HT-29 (cell line): Measurements from ENCODE around the gene HSPA1A. TPM values are rescaled to one million over a fixed set of nuclear protein-coding genes. Genes with fewer than 3 reads are reported as not detected.
A peak's percentile ranks its signal among the peaks of the same experiment; 100 is the strongest.

Source experiments
- DNase-seq: peaks from one replicate; pipeline ENCODE4 v3.0.0-alpha.2; 2015; ENCODE audit warnings: low spot score
- total RNA-seq: library from RNA; depleted of rRNA; stranded (reverse); fragments of >200 nt; shearing (Covaris generic); gene quantifications from 2 replicates; pipeline ENCODE4 v1.2.3, GENCODE V29; 2014; rRNA removed

The HSPA1A gene
- total RNA-seq, result 379 and 403 TPM in 2 replicates

DNA sequence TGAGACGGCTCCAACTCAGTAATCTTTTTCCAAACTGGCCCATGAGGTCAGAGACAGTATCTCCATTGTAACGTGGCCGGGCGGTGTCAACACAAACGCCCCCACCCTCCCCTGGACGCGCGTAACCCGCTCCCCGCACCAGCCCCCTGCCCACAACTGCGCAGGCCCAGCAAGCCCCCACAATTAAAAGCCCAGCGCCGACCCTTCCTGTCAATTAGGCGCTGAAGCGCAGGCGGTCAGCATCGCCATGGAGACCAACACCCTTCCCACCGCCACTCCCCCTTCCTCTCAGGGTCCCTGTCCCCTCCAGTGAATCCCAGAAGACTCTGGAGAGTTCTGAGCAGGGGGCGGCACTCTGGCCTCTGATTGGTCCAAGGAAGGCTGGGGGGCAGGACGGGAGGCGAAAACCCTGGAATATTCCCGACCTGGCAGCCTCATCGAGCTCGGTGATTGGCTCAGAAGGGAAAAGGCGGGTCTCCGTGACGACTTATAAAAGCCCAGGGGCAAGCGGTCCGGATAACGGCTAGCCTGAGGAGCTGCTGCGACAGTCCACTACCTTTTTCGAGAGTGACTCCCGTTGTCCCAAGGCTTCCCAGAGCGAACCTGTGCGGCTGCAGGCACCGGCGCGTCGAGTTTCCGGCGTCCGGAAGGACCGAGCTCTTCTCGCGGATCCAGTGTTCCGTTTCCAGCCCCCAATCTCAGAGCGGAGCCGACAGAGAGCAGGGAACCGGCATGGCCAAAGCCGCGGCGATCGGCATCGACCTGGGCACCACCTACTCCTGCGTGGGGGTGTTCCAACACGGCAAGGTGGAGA is at the start of gene HSPA1A, which contains the start of gene HSPA1L:
Gene HSPA1A (plus strand): TSS at position 519 of the 814 bp plus-strand sequence. CDS start 214 bp downstream, at position 733.
Gene HSPA1L (minus strand): TSS at position 259 of the 814 bp plus-strand sequence. CDS start 3,311 bp downstream, outside the sequence.
- DNase-seq, result peak; percentile 92

DNA sequence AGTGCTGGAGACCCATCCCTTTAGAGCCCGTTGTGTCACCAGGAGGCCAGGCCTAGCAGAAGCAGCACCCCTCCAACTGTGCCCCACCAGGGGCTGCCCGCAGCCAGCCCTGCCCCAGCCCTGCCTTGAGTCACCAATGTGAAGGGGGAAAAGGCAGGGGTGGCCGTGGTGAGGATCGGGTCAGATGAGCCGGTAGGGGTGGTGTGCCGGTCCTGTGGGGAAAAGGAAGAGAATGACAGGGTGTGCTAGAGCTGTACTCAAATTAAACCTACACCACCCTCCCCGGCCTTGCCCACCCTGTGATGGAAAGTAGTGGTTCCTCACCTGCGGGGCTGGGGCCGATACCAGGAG is 49.8 kb upstream of the HSPA1A start:
- no peak for DNase-seq

DNA sequence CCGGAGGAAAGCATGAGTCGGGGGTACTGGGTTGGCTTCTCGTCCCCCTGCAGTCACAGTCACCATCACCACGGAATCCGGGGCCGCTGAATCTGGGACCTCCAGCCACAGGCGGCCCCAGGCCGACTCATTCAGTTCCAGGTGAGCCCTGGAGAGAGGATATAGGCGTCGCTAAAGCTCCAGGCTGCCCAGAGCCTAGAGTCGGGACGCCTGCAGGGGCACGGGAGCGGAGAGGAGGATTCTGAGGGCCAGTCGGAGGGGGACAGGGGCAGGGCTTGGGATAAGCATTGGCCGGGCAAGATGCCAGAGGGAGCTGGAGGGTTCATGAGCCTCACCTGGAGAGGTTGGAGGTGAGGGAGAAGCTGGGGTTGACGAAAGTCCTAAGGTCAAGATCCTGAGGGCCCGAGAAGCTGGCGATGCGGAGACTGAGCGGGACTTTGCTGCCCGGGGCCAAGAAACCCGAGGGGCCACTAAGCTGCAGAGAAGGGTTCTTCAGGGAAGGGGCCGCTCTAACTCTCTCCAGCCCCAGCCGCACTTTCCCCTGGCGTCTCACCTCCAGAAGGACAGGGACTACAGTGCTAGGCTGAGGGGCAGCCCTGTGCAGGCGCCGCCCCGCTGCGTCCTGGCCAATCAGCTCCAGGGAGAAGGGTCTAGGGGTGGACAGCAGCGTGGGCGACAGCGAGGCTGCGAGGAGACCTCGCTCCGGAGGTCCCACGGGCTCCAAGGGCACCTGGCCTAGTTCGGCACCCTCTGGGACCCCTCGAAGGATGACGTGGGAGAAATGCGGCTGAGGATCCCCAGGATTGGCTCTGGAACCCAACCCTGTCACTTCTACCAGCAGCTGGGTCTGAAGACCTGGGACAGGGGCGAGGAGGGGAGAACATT is 49.2 kb upstream of the HSPA1A start:
- no peak for DNase-seq

DNA sequence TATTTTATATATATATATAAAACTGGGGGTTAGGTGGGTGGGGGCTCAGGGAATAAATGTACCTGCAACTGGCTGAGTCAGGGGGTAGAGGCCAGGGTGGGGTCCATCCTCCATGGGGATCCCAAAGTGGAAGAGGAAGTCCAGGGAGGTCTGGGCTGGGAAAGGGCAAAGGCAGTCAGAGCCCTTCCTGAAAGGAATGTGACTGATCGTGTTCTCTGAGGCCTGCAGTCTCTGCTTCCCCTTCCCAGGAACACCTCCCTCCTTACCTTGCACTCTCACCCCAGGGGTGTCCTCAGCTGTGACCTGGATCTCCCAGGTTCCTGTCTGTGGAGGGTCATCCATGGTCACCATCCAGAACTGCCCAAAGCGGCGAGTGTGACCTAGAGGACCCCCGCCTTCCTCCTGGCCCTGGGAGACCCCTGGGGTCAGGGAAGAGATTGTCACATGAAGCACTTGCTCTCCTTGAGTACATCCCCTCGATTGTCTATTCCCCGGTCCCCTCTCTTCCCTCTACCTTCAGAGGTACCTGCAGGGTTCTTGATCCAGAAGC is 48.2 kb upstream of the HSPA1A start:
- DNase-seq, result no peak

DNA sequence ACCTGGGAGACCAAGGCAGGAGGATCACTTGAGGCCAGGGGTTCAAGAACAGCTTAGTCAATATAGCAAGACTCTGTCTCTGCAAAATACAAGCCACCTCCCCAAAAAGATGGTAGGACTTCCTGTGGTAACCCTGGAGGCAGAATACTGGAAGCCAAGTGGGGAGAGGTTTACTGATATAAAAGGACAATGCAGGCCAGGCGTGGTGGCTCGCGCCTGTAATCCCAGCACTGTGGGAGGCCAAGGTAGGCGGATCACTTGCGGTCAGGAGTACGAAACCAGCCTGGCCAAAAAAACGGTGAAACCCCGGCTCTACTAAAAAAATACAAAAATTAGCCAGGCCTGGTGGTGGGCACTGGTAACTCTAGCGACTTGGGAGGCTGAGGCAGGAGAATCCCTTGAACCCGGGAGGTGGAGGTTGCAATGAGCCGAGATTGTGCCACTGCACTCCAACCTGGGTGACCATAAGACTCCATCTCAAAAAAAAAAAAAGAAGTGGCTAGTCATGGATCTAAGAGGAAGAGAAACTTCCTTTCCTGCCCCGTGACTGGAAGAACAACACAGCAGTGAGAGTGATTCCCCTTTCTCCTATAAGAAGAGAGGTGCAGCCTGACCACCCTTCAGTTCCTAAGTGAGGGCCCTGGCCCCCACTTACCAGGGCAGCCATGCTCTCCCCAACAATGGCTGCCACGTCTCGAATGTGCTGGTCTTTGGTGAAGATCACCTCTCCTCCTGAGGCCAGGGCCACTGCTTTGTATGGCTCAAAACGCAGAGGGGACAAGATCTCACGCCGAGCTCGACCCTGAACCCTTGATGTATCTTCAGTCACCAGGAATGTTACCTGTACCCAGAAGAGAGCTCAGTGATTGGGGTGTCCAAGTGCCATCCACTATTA is 46.7 kb upstream of the HSPA1A start:
- no peak for DNase-seq

DNA sequence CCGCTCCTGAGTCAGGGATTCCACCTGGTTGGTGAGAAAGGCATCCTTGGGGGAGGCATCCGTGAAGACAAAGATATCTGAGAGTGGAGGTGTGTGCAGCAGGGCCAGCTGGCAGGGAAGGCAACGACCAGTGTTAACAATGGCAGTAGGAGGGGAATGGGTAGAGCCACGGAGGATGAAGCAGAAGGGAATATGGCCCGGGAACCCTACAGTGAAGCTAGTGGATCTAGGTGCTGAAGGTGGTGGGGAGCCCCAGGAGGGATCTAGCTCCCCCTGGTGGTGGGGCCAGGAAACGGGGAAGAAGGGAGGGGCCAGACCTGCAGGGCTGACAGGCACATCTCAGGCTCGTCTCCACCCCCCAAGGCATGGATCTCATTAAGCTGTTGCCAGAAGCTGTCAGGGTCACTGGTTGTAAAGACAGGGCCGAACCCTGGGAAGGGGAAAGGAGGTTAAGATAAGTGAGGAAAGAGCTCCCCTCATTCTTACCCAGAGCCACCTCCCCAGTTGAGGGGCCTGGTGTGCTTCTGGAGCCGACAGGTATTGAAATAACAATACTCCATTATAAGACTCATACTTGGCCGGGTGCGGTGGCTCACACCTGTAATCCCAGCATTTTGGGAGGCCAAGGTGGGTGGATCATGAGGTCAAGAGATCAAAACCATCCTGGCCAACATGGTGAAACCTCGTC is 45.5 kb upstream of the HSPA1A start:
- peak; percentile 86 for DNase-seq

DNA sequence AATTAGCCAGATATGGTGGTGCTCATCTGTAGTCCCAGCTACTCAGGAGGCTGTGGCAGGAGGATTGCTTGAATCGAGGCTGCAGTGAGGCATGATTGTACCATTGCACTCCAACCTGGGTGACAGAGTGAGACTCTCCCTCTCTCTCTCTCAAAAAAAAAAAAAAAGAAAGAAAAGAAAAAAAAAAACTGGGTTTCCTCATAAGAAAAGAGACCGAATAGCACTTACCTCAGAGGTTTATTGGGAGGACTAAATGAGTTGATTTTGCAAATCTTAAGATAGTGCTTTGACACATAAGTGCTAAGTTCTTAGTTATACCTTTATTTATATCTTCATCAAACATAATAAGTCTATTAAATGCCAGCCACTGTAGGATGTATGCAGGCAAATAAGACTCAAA is 44.5 kb upstream of the HSPA1A start:
- DNase-seq, result no peak

DNA sequence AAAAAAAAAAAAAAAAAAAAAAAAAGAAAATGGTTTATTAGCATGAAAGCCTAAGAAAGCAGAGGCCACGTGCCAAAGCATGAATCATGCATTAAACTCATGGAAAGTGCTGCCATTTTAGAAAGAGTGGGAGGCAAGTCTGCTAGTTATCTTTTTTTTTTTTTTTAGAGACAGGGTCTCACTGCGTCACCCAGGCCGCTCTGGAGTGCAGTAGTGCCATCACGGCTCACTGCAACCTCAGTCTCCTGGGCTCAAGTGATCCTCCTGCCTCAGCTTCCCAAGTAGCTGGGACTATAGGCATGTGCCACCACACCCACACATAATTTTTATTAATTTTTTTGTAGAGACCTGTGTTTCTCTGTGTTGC is 43.4 kb upstream of the HSPA1A start:
- no peak for DNase-seq

DNA sequence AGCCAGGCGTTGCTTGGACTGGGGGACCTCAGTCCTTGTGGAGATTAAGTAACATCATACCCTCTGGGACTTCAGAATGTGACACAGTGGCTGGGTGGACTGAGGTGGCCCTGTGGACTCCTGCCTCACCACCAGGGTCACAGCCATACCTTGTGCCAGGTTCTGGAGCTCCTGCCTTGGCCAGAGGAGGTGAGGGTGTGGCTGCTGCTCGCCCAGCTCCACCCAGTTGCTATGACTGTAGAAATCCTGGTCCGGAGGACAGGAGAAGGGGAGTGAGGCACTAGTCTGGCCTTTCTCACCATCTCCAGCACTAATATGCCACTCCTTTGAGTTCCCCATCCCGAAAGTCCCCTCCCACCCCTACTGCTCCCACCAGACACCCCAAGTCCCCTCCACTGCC is 40.2 kb upstream of the HSPA1A start:
- peak; percentile 67 for DNase-seq

DNA sequence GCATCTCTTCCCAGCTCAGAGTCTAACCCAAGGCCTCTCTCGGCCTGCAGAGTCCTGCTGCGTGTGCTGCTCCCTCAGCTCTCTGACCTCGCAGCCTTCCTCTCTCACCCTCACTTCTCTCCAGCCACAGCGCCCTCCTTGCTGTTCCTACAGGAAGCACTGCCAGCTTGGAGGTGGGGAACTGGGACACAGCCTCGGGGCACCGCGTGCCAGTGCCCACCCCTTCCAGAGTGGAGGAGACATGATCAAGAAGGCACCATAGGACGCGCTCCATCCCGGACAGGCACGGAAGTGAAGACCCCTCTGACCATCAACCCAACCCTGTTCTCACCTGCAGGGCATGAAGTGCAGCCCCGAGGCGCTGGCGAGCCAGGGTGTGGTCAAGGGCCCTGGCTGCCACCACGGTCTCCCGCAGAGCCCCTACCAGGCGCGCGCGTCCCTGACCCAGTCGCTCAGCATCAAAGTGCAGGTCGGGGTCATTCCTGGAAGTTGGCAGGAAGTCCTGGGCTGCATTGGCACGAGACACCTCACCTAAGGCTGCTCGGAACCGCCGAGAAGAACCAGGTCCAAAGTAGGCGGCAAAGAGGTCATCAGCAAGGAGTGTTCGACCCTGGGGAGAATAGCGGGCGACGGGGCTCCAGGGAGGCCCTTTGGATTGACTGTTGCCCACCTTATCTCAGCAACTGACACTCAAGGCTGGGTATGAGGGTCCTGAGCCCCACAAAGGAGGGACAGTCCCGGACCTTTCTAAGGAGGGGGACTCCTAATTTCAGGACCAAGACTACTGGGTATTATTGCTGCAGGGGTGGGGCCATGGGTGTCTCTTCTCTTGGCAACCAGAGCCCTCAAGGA is 39.5 kb upstream of the HSPA1A start:
- DNase-seq, result no peak

DNA sequence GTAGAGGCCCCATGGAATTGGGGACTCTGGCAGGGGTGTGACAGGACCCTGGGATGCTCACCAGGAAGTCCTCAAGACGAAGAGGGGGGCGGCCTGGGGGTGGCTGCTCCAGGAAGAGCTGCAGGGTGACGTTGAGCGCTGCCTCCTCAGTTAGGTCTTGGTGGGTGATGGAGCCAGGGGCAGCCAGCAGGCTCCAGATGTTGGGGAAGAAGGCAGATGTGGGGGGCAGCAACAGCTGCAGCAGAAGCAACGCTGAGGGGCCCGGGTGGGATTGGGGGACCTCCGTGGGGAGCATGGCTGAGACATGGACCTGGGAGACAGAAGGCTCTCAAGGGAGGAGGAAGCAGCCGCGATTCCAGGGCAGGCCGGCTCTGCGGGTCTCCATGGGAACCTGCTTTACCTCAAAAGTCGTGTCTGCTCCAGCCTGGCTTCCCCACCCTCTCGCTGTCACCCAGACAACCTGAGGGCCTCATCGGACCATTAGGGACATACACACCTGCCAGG is 38.8 kb upstream of the HSPA1A start:
- DNase-seq, result no peak

DNA sequence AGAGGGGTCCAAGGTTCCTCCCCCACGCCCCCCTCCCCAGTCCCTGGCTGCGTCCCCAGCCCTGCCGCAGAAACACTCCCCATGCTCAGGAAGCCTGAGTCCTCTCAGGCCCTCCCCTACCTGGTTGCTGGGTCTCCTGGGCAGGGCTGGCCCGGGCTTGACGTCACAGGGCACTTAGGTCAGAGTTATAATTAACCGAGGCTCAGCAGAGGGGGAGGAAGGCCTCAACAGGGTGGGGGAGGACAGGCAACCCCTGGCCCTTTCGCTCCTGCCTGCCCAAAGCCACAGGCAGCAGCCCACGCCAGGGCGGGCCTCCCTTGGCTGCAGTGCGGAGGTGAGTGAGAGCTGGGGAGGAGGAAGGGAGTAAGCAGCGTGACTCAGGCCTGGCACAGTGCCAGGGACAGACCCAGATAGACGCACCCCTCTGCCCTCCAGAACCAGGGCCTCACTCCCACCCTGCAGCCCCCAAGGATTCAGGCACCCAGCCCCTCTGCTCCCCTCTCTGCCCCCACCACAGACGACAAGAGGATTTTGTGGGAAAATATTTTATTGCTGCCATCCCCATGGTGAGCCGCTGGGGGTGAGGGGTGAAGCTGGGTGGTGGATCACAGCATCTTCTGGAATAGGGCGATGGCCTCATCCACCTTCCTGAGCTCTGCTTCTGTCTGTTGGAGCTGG is 38.2 kb upstream of the HSPA1A start, which contains the start of gene VWA7:
Gene VWA7 (minus strand): TSS at position 340 of the 678 bp plus-strand sequence. CDS start 549 bp downstream, outside the sequence.
- DNase-seq, result peak; percentile 94

DNA sequence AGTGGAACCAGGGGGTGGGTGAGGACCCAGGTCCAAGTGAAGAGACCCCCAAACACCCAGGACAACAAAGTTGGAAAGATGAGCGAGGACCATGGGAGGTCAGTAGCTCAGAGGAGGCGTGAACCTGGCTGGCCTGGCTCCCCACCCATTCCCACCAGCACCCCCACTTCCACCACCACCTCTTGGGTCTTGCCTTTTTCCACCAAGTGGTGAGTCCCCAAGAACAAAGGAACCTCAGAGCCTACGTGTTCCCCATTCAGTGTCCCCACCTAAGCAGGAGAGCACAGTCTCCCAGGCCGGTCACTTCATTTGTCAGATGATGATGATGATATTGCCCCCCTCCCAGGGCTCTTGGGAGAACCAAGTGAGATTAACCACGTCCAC is 37.7 kb upstream of the HSPA1A start:
- DNase-seq, result no peak

DNA sequence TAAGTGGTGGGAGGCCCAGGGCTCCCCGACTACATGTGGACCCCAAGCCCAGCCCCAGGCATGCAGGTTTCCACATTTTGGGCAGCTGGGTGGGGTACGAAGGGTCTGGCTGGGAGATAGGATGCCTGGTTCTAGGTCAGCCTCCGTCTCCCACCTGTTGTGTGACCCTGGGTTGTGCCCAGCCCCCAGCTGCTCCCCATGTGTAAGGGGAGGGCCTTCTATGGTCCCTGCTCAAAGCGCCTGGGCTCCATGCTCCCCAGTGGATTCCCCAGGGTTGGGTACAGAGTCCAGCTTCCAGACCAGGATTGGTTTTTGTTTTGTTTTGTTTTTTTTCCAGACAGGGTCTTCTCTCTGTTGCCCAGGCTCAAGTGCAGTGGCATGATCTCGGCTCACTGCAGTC is 37.1 kb upstream of the HSPA1A start:
- no peak for DNase-seq

DNA sequence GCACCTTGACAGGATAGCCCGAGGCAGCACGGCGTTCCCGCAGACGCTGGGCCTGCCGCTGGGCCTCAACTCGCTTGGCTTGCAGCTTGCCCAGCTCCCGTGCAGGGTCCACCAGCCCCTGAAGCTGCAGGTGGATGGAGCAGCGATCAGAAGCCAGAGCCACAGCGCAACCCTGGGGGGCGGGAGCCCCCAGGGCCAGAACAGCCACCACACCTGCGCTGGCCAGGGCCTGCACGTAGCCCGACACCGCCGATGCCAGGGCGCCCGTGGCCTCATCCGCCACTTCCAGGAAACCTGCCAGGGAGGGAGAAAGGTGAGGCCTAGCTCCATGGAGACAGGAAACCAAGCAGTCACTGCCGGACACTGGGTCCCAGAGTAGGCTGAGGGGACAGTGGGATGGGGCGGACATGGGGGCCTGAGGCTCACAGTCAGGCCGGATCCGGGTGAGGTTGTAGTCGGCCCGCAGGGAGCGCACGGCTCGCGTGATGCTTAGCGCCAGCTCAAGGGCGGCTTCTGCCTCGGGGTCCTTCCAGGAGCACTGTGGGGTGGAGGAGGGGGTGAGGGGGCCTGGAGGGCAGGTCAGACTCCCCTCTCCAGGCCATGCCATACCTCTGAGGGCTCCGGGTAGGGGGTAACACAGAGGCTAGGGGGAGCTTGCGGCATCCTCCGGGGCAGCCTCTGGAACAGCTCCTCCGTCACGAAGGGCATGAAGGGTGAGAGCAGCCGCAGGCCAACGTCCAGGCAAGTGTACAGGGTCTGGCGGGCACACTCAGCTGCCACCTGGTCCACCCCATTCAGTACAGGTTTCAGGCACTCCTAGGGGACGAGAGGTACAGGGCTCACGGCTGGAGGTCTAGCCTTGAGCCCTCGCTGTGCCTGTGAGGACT is 36.1 kb upstream of the HSPA1A start:
- DNase-seq, result no peak

DNA sequence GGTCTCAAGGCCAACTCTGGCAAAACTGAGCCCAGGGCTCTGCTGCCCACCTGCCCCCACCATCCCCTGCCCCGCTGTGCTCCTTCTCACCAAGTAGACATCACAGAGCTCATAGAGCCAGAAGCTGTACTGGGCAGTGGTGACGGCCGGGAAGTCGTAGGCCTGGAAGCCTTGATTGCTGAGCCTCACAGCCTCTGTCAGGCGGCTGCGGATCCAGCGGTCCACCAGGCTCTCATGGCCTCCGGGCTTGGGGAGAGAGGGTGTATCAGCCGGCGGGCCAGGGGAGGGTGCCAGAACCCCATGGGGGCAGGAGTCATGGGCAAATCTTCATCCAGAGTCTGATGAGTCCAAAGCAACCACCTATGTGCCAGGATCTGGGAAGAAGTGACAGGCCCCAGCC is 35.4 kb upstream of the HSPA1A start:
- no peak for DNase-seq

DNA sequence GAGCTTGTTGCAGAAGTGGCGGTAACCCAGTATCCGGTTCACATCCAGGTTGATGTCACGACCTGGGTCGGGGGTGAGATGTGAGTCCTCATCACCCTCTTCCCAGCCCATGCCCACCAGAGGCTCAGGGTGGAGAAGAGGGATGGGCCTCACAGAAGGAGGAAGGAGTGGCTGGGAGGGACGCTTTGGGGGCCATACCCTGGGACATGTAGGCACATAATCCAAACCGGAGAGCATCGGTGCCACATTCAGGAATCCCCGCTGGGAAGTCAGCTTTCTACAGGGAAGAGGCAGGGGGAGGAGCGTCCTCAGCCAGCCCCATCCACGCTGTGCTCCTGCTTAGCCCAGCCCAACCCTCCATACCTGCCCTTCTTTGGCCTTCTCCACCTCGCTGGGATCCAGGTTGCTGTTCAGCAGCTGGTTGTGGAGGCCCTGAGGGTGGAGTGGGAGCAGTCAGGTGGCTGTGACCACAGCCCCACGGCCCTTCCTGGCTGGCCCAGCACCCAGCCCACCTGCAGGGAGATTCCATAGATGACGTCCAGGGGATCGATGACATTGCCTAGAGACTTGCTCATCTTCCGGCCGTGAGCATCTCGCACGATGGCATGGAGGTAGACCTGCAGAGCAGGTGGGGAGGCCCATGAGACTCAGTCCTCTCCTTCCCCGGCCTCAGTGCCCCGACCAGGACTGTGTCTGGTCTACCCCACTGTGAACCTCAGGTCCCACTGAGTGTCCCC is 34.7 kb upstream of the HSPA1A start:
- no peak for DNase-seq
